Stimulated activated CD4-positive, alpha-beta T cell treated with anti-CD3 and anti-CD28 coated beads, Interleukin-2, amount 100 ng/mL, for 48 hours (primary cell): Measurements from ENCODE around the gene BLID.

Experiments used
- DNase-seq, 2 donors: peaks; one replicate each; pipeline ENCODE4 v3.0.0-alpha.2; 2020

The BLID gene

DNA sequence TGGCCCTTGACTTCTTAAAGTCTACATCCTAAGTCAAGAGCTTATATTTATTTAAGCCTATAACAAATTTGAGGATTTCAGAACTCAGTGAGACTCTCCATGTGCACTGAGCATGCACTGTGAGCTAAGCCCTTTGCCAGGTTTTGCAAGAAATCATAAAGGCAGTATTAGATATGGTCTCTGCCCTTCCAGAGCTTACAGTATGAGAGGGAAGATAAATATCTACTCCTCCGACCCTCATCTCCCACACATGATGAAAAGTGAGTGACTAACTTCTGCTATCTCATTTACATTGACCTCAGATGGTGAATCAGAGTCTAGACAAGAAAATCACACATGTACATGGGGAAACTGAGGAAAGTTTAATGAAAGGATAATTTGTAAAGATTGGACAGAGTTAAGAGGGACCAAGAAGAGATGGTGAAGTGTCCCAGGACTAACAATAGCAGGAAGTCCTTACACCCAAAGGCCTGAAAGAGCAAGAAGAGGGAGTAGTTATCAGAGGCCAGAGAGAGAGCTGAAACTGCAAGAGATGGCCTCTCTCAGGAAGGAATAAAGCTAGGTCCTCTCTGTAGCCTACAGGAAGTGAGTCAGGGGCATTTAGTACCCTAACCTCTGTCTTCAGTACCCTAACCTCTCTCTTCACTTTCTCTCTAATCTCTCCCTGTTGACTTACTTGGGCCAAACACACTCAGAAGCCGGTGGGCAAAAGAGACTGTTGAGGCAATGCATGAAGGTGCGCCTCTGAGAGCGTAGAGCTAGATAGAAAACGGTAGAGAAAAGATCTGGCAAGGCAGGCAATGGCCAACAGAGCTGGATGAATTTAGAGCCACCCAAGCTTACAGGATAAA lies 23.0 kb upstream of the BLID start:
- no peak for DNase-seq

DNA sequence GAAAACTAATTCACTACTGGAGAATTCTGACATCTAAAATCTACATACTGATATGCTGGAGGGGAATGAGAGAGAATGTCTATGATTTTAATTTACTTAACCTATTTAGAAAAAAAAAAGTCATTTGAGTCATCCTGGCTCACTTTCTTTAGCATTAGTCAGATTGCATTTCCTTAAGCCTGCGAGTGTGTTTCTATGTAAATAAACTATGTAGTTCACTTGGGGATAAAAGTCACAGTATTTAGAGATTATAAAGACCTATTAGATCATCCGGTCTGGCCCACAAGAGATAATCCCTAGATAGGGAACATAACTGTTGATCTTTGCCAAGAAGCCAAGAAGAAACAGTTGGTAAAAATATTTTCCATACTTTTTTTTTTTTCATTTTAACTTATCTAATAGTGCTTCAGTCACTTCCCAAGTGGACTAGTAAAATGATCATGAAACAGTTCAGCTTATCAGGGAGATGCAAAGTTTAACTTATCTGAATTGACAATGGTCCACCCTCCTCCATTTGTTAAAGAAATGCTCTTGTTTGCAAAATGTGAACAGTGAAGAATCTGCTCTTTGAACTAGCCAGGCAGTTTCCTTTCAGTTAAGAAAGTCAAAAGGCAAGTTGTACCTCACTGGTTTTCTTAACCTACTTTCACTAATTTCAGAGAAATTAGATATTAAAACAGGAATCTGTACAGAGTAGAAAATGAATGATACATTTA lies 21.2 kb upstream of the BLID start:
- no peak for DNase-seq

- no peak for DNase-seq
Measured at GRCh38 chr11:122131126-122131525, 15.1 kb upstream of the BLID start.

DNA sequence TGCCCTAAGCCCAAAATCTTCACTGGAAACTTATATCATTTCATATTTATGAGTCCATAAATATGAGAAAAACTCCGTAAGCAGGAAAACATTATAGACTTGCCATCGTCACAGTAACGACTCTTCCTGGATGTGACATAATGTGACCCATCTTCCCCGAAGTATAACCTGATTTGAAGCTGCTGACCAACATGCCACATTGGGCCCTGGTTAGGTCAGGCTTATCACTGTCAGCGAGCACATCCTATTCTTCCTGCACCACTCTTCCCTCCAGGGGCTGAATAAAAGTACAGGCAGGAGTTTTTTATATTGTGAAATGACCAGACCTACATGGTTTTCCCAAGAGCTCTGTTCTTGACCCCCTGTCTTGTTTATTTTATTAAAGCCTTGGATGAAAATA lies 12.1 kb upstream of the BLID start:
- no peak for DNase-seq

DNA sequence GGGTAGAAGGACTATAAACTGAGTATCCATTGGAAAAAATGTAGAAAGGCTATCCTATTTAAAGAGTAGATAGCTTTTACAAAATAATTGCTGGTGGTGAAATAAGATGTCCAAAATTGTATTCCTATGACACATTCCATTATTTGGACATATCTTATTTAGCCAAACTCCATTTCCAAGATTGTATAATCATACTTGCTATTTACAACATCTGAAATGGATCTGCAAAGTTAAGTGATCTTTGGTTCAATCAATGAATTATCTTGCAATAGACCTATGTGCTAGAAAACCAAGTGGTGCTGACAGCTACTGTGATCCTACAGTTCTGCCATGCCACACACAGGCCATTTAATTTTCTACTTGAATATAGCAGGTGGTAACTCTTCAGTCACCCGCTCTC lies 11.0 kb upstream of the BLID start:
- no peak for DNase-seq

DNA sequence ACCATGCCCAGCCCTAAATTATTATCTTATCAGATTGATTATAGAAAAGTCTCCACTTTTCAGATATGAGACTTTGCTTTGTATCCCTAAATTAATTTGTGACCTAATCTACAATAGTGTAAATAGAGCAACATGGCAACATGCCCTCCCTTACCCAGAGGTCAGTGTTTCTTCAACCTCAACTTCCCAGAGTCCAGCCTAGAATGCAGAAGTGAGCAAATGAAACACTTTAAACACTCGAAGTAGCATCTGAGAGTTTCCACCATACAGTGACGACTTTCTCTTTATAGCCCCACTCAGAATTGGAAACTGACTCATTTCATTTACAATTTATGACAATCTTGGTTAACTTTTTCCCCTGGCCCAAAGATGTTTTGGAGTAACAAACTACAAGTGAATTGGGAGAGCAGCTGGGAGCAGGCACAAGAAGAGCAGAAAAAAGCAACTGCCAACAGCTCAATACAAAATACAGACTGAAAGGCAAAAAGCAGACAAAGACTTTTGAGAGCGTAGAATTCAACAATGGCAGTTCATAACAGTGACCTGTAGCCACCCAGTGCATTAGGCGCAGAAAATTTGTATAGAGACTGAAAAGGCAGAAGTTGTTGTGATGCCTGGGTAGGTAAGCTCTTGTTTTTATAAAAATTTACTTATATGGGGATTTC lies 10.1 kb upstream of the BLID start:
- DNase-seq: no peak

- no peak for DNase-seq
Measured at GRCh38 chr11:122123263-122123929, 7.4 kb upstream of the BLID start.

- DNase-seq: no peak
Measured at GRCh38 chr11:122122179-122122578, 6.2 kb upstream of the BLID start.

DNA sequence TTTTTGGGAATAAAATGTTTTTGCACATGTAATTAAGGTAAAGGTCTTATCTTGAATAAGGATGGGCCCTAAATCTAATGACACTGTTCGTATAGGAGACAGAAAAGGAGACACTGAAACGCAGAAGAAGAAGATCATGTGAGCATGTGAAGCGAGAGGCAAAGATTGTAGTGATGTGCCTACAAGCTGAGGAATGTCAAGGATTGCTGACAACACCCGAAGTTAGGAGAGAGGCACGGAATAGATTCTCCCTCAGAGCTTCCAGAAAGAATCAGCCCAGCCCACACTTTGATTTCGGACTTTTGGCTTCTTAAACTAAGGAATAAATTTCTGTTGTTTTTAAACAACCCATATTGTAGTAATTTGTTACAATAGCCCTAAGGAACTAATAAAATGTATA lies 4.1 kb upstream of the BLID start:
- no peak for DNase-seq

- no peak for DNase-seq
Measured at GRCh38 chr11:122116591-122116990, 576 bp upstream of the BLID start.

GRCh38 chr11:122114976-122115375 lies 1.0 kb downstream of the BLID start:
- DNase-seq: no peak

GRCh38 chr11:122113836-122114825 lies 1.9 kb downstream of the BLID start:
- DNase-seq: no peak

DNA sequence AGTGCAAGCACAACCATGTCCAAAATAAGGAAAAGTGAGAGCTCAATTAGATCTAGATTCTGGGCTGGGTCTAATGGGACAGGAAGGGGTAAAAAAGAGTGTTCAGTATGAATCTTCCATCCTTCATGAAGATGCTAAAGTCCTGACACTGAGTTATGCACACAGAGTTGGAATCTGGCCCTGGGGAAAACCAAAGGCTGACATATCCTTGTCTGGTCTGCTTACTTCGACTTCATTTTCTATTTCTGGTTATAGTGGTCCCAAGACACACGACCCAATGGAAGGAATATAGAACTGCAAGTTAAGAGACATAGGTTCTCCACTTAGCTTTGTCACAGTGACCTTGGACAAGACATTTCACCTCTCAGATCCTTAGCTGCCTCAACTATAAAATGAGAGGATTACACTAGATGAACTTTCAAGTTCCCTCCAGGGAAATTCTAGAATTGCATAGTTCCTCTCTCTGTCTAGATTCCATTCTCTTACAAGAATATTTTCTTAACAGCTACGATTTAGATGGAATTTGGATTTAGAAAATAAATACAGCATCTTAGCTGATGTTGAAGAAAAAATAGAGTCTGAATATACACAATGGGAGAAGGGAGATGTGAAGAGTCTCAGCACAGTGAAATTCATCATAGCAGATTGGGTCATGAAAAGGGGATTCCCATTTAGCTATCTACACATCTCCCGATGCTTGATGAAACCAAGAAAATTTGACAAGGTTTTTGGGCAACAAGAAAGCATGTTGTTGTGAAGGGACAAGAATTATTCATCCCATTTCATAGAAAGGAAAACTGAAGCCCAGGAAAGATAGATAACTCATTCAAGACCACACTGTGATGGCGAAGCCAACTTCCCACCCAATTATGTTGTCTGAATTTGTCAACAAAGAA lies 3.3 kb downstream of the BLID start:
- no peak for DNase-seq

- no peak for DNase-seq
Measured at GRCh38 chr11:122109932-122110331, 6.1 kb downstream of the BLID start.

DNA sequence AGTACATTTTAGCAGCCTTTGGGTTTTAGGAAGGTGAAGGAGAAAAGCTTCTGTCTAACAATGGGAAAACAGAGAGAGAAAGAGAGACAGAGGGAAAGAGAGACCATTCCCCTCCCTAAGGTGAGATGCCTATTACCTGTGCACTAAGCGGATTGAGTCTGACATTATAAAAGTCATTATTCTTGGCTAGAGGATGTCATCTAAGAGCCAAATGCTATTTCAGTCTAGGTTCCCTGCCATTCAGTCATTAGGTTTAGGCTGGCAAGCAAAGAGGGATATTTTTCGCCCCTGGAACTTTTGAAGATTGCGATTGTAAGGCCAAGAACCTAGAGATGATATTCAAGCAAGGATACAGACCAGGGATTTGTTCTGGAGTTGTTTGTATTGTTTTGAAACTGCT lies 7.2 kb downstream of the BLID start:
- DNase-seq: no peak

DNA sequence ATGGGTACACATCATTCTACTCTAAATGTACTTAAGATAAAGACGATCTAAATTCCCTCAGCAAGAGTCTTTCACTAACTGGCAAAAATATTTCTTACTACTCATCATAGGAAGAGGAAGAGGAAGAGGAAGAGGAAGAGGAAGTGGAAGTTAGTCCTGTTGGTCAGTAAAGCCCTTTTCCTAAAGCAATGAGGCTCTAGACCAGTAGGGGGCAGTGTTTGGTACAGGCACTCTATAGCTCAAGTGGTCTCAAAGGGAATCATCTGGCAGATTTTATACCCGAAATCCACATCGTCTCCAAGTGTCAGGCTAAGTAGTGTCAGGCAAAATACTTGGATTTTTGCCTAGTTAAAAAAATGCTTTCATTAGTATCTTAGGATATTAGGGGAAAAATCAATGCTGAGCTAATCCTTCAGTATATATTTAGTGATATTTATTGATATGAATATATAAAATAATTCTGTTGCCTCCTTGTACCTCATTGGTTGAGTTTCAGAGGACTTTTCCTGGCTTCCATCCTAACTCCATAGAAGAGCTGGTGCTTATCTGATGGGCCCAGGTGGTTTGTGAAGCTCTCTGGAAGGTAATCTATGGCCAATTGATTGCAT lies 7.7 kb downstream of the BLID start:
- DNase-seq: peak; percentile 5 to 19

DNA sequence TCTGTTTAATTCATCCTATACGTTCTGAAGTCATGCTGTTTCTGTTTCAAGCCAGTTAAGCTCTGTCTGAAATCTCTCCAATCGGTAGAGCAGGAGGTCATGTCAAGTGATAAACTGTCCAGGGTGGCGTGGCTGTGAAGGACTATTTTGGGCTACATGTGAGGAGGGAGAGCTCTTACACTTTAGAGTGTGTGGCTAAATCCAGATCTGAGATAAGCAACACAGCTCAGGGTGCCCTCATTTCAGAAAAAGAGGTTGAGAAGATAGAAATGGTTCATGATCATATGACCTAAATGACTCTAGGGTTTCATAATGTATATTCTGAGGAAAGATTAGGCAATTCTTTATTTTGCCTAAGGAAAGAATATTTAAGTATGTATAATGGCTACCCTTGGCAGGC lies 8.4 kb downstream of the BLID start:
- no peak for DNase-seq

DNA sequence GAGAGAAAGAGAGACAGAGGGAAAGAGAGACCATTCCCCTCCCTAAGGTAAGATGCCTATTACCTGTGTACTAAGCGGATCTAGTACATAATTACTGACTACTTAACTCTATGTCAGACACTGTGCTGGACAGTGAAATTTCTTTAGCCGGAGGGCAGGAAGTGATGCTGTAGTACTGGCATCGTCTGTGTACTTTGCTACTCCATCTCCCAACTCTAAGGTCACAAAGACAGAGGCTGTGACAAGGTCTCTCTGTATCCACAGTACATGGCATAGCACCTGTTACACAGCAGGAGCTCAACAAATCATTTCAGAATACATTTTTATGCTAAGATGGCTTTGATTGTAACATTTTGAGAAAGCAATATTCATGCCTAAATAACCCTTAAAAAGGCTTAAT lies 9.0 kb downstream of the BLID start:
- DNase-seq: no peak

DNA sequence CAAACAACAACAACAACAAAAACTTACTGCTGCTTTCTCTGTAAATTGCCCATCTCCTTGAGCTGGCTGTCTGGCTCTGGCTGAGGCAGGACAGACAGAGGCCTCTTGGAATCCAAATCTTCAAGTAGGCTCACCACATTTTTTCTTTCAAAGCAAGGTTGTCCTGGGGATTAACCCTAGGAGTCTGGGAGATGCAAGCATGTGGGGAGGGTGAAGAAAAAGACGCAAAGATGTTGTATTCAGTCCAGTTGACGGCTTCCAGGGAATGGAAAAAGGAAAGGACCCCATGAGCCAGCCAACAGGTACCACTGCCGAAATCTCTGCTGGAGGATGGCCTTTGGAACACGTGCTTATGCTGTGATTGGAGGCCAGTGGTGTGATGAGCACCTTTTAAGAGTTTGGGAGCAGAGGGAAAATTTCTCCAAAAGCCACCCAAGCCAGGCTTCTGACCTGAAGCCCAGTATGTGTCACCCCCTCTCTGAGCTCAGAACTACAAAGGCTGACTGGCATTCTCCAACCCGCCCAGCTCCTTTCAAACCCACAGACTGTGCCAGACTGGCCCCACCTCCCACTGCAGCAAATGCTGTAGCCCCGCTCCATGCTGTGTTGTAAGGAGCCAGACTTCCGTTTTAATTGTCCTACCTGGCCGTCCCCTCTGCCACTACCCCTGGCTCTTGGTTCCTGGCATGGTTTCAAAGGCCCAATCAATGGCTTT lies 10.8 kb downstream of the BLID start:
- no peak for DNase-seq

GRCh38 chr11:122104341-122104740 lies 11.7 kb downstream of the BLID start:
- DNase-seq: no peak
